Lower leg skin (tissue), 3 donors: ENCODE measurements around the gene PSMF1.

ENCODE experiments used
- POLR2A ChIP-seq, 2 donors: fragments of 450-650 bp; IDR thresholded peaks; one replicate each; pipeline ENCODE4 v1.6.1; 2016 to 2017; ENCODE audit warnings: antibody characterized with exemption in 2 of 2, mild to moderate bottlenecking in 1 of 2, moderate library complexity in 1 of 2
- TF ChIP-seq, protein P1 (sequence below), 3 donors: fragments of 450-650 bp; IDR thresholded peaks; one replicate each; pipeline ENCODE4 v1.5.1; 2016; ENCODE audit warnings: antibody characterized with exemption in 3 of 3, mild to moderate bottlenecking in 3 of 3, moderate library complexity in 2 of 3

DNA sequence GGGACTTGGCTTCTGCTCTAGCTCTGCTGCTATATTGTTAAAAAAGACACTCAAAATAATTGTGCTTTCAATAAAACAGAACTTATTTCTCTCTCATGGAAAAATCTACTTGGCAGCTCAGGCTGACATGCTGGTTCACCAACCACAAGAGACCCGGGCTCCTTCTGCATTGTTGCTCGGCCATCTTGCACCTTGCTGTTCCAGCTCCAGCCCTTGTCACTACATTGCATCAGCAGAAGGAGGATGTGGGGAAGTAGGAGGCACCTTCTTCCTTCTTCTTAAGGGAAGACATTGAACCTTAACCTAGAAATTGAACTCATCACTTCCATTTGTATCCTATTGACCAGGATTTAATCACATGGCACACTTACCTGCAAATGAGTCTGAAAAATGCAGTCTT, 78.2 kb downstream of the PSMF1 start:
- TF ChIP-seq, protein P1, sequence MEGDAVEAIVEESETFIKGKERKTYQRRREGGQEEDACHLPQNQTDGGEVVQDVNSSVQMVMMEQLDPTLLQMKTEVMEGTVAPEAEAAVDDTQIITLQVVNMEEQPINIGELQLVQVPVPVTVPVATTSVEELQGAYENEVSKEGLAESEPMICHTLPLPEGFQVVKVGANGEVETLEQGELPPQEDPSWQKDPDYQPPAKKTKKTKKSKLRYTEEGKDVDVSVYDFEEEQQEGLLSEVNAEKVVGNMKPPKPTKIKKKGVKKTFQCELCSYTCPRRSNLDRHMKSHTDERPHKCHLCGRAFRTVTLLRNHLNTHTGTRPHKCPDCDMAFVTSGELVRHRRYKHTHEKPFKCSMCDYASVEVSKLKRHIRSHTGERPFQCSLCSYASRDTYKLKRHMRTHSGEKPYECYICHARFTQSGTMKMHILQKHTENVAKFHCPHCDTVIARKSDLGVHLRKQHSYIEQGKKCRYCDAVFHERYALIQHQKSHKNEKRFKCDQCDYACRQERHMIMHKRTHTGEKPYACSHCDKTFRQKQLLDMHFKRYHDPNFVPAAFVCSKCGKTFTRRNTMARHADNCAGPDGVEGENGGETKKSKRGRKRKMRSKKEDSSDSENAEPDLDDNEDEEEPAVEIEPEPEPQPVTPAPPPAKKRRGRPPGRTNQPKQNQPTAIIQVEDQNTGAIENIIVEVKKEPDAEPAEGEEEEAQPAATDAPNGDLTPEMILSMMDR (IDR thresholded peaks at IDR 0.05), result no peak
- TF ChIP-seq POLR2A (IDR thresholded peaks at IDR 0.05), result no peak
